ENCODE measurements around the gene BEND6.
A peak's percentile ranks its signal among the peaks of the same experiment; 100 is the strongest.

The BEND6 gene

DNA sequence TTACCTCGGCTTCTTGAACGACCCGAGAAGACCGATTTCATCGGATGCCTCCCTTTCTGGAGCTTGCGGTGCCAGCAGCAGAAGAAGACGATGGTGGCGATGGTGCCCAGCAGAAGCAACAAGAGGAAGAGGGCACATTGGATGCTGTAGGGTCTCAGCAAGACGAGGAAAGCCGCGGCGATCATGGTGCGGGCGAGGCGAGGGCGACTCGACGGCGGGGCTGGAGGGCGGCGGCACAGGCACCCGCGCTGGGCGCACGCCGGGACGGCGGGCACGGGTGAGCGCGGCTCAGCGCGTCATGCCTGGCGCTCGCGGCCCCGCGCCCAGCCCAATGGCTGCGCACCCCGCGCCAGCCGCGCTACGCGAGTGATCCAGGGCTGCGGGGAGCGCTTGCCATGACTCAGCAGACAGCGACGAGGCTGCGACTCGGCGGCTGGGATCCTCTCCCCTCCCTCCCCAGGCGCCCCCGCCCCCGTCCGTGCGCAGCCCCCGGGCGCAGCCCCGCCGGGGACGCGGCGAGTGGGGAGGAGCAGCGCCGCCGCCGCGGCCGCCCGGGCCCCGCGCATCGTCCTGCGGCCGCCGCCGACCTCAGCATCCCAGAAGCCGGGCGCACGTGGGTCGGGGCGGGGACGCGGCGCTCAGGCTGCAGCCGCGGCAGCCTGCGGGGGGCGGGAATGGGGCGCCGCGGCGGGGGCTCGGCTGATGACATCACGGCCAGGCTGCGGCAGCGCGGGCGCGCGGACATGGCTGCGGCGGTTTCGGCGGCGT, at the start of gene BEND6:
BEND6 (plus strand) TSS at position 705 of the 768 bp plus-strand sequence. CDS start 26,704 bp downstream, outside the sequence.
- H3K27ac ChIP-seq: peak within 1 kb of the TSS in 19 of 21 experiments; percentile 9 to 83 (median 64)
- peak within 1 kb of the TSS; percentile 39 to 62 (median 51) for H3K4me3 ChIP-seq

- H3K27ac ChIP-seq: no peak overlapping the region
Observed at GRCh38 chr6:56905378-56905777, 49.5 kb upstream of the BEND6 start.

GRCh38 chr6:56906752-56907151, 48.2 kb upstream of the BEND6 start:
- Histone ChIP-seq H3K4me3 (no peak overlapping the region), H3K27ac (no peak overlapping the region)

More at GRCh38 chr6:56905378-56905777, 49.5 kb upstream of the BEND6 start:
- no peak overlapping the region for H3K4me3 ChIP-seq

GRCh38 chr6:56909115-56909907, 45.6 kb upstream of the BEND6 start:
- Histone ChIP-seq H3K4me3 (no peak overlapping the region), H3K27ac (peak overlapping the region in 1 of 21 experiments; percentile 22)

DNA sequence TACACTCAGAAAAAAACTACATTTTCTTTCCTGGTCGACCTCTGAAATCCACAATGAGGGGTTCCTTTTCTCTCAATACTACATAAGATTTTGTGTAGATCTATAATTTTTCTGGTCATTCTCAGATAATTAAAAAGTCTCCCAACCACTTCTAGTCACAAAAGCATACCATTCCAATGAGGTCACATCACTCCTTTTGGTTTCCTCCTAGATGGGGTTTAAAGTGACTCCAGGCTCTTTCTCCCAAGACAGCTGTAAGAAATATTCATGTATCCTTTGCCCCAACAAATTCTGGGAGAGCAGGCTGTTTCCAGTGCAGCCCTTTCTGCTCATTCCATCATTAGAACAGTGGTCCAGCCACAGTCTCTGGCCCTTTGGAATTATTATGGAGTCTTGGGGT, 43.1 kb upstream of the BEND6 start:
- Histone ChIP-seq H3K4me3 (no peak overlapping the region), H3K27ac (peak overlapping the region in 3 of 21 experiments; percentile 25 to 50 (median 34))

DNA sequence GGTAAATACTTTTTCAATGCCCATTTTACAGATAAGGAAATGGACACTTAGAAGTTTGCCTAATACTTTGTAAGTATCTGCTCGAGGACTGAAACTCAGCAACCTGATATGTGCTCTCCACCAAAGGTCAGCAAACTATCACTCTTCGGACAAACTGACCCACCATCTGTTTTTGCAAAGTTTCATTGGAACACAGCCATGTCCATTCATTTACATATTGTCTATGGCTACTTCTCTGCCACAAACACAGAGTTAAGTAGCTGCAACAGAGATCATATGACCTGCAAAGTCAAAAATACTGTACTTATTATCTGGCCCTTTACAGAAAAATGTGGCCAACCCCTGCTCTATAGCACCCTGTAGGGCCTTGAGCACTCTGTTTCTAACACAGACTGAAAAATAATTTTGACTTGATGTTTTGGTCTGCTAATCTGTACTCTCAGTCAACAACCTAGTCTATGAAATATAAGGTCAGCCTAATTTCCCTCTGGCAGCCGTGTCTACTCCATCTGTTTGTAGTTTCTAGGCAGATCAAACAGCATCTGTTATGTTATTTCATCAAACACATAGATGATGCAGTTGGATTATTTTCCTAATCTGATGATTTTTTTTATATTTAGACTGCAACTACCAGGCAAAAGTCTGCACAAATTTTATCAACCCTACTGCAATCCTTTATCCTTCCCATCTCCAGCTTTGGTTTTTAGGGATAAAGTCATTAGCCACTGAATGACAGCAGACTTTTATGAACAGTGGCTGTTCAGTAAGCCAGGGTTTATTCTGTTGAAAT, 41.4 kb upstream of the BEND6 start:
- Histone ChIP-seq H3K27ac (no peak overlapping the region), H3K4me3 (no peak overlapping the region)

DNA sequence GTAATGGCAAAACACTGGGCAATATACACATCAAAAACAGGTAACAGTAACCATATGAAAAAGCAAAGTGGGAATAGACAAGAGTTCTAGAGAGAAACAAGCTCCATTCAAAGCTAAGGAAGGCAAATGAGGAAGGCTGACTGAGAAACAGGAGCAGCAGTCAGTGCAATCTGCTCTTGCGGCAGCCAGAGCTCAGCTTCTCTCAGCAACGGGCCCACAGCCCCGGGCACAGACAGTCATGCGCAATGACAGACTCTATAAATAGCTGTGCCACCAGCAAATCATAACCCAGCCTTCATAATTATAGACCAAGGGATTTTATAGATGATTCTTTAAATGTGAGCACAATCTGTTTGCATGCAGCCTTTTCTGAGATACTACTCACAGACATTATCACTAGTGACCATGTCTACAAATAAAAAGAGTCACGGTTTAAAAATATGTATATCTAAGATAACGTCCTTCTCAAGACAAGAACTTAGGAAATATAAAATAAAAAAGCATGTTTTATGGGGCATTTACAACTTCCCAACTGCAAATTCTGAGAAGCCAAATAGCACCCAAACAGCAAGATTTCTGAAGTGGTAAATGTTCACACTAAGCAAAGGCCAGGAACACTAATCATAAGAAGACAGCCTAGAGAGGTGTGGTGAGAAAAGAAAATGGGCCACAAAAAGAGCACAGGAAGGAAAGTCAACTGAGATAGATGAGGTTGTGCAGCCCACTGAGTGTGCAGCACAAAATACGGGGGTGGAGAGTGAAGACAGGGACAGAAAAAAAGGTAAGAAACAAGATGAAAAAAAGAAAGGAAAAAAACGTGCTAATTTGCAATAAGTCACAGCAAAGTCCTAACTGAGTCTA, 39.9 kb upstream of the BEND6 start:
- no peak overlapping the region for H3K27ac ChIP-seq
- H3K4me3 ChIP-seq: no peak overlapping the region

- no peak overlapping the region for H3K27ac ChIP-seq
- no peak overlapping the region for H3K4me3 ChIP-seq
Observed at GRCh38 chr6:56915832-56916231, 39.1 kb upstream of the BEND6 start.

GRCh38 chr6:56916849-56917551, 37.9 kb upstream of the BEND6 start:
- no peak overlapping the region for H3K27ac ChIP-seq
- H3K4me3 ChIP-seq: no peak overlapping the region

DNA sequence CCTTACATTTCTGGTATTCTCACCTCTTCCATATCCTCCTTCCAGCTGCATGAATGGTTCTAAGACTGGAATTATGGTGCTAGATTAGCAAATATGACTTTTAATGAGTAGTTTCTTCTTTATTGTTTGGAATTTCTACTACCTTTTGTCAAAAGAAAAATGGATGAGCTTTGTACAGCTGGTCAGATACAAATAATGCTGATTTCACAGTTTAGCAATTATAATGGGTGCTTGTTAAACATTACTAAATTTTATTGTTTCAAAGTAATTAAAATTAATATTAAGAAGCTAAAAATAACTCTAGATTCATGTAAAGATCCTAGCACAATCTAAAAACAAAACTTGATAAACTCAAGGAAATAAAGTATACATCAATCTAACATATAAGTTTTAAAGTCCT, 32.3 kb upstream of the BEND6 start:
- Histone ChIP-seq H3K4me3 (no peak overlapping the region), H3K27ac (no peak overlapping the region)

GRCh38 chr6:56923565-56923964, 31.3 kb upstream of the BEND6 start:
- Histone ChIP-seq H3K4me3 (no peak overlapping the region), H3K27ac (no peak overlapping the region)

DNA sequence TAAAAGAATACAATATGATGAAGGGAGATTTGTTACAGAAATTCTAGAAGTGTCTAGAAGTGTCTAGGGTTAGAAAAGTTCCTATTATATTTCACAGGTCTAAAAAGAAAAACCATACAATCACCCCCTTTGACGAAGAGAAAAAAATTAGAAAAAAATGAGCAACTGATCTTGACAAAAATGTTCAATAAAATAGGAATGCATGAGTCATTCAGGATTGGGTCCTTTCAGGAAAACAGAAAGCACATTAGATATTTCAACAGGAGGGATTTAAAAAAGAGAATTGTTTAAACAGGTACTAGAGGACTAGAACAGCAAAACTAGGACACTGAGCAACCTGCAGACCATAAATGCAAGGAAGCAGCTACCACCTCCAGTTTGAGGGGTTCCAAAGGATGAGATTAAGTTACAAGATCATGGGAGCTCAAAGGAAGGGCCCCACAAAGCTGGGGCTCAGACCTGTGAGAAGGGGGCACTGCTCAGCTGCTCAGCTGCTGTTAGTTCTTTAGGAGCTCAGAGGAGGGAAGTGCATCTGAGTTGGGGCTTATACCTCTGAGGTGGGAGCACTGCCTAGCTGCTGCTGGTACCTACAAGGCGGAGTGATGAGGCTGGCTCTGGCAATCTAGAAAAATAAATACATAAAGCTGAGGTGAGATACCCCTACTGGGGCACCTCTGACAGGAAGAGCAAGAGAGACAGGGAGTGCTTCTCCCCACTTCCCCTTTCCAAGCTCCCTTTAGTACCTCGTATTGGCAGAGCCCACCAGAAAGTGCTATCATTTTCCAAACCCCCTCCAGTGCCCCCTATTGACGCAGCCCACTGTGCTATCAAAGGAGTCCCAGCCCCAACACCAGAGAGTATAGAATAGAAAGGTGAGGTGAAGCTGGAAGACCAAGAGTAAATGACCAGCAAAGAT, 27.1 kb upstream of the BEND6 start:
- no peak overlapping the region for H3K27ac ChIP-seq
- H3K4me3 ChIP-seq: no peak overlapping the region

DNA sequence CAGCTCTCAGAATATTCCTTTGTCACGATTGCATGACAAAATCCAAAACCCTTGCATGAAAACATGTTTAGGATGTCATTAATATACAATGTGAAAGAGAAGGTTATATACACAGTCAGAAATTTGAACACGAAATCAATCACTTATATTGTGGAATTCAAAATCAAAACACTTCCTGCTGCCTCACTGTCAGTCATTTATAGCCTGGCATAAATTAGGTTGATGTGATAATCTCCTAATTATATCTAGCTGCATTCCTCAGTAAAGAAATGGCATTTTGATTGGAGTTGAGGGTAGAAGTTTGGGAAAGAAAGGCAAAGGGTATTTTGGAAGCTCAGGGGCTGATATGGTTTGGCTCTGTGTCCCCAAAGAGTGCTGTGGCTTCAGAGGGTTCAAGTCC, 24.1 kb upstream of the BEND6 start:
- Histone ChIP-seq H3K27ac (no peak overlapping the region), H3K4me3 (no peak overlapping the region)

- no peak overlapping the region for H3K4me3 ChIP-seq
- H3K27ac ChIP-seq: peak overlapping the region in 4 of 21 experiments; percentile 9 to 73 (median 46)
Observed at GRCh38 chr6:56932910-56933477, 21.9 kb upstream of the BEND6 start.

DNA sequence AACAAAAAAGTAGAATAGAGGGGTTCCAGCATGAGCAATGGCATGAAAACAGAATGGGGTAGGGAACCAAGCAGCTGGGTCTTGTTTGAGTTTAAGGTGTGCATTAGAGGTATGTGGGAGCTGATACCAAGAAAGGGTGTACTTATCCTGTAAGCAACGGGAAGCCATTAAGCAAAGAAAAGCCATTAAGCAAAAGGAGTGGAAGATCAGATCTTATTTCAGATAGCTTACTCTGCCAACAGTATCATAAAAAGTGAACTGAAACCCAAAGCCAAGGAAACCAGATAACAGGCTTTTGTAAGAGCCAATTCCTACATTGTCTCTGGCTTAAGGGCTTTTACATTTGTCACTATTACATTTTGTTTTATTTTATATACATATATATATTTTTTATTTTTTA, 21.3 kb upstream of the BEND6 start:
- H3K4me3 ChIP-seq: no peak overlapping the region
- peak overlapping the region in 4 of 21 experiments; percentile 9 to 73 (median 46) for H3K27ac ChIP-seq

GRCh38 chr6:56934876-56935275, 20.0 kb upstream of the BEND6 start:
- H3K4me3 ChIP-seq: no peak overlapping the region
- no peak overlapping the region for H3K27ac ChIP-seq

- Histone ChIP-seq H3K4me3 (no peak overlapping the region), H3K27ac (no peak overlapping the region)
Observed at GRCh38 chr6:56936466-56936865, 18.4 kb upstream of the BEND6 start.

All from skin epidermis (tissue), 12 donors.